Activated naive CD8-positive, alpha-beta T cell treated with anti-CD3 and anti-CD28 coated beads, Interleukin-2, amount 50 U/mL, for 16 hours (primary cell): Measurements from ENCODE around the gene EVA1C.
"Not testable (repeated sequence)": the region's sequence is repeated elsewhere in the genome, so short reads cannot be mapped to it uniquely, and the experiment has no call there.

Source experiments
- DNase-seq: peaks from one replicate; pipeline ENCODE4 v3.0.0-alpha.2; 2020; ENCODE audit warnings: low read depth, low spot score

EVA1C gene

GRCh38 chr21:32499249-32500055, 86.9 kb downstream of the EVA1C start:
- no peak for DNase-seq

- DNase-seq: not testable (repeated sequence)
Observed at GRCh38 chr21:32503641-32504040, 91.1 kb downstream of the EVA1C start.

- not testable (repeated sequence) for DNase-seq
Observed at GRCh38 chr21:32505767-32506166, 93.3 kb downstream of the EVA1C start.

- not testable (repeated sequence) for DNase-seq
Observed at GRCh38 chr21:32506411-32506965, 94.0 kb downstream of the EVA1C start.

- no peak for DNase-seq
Observed at GRCh38 chr21:32507342-32507919, 94.9 kb downstream of the EVA1C start.

DNA sequence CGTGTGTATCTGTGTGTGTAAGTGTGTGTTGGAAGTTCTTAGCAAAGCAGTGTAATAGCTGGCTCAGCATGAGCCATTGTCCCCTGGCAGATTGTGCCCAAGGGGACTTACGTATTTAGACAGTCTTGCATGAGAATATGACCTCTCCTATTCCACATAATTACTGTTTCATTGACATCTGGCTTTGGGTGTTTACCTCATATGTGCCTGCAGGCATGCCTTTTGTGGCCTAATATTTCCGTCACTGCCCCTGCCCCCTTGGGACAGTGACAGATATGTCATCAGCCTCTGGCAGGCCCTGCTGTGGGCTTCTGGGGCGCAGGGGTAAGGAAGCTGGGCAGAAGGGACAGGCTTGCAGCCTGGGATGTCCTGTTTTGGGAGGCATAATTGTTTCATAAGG, 95.5 kb downstream of the EVA1C start:
- DNase-seq: not testable (repeated sequence)

DNA sequence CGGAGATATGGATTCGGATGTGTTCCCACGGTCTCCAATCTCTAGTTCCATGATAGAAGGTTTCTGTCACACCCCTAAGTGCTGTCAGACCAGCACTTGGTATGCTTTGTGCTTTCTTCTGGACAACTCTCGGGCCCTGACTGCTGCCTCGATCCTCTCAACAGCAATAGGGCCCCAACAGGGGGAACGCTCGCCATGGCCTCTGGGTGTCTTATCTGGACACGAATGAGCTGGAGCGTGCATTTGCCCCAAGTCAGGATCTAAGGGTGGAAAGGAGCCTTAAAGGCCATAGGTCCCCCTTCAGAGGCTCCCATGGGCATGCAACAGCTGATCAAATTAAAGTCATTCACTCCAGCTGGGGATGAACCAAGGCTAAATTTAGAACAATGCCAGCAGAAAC, 96.1 kb downstream of the EVA1C start:
- DNase-seq: no peak

DNA sequence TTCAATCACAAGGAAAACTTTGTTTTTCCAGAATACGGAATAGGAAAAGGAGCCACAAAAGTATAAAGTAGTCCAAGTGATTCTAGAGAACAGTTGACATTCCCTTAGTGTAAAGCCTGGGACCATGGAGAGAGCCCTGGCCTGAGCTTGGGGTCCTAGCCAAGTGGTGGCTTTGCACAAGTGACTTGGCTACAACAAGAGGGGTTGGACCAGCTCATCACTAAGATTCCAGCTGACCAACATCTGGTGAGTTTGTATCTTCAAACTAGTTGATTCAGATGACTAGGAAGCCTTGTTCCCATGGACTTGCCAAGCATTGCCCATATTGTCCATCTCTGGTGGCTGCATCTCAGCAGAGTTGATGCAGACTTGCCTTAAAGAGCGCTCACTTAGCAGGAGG, 96.5 kb downstream of the EVA1C start:
- not testable (repeated sequence) for DNase-seq

DNA sequence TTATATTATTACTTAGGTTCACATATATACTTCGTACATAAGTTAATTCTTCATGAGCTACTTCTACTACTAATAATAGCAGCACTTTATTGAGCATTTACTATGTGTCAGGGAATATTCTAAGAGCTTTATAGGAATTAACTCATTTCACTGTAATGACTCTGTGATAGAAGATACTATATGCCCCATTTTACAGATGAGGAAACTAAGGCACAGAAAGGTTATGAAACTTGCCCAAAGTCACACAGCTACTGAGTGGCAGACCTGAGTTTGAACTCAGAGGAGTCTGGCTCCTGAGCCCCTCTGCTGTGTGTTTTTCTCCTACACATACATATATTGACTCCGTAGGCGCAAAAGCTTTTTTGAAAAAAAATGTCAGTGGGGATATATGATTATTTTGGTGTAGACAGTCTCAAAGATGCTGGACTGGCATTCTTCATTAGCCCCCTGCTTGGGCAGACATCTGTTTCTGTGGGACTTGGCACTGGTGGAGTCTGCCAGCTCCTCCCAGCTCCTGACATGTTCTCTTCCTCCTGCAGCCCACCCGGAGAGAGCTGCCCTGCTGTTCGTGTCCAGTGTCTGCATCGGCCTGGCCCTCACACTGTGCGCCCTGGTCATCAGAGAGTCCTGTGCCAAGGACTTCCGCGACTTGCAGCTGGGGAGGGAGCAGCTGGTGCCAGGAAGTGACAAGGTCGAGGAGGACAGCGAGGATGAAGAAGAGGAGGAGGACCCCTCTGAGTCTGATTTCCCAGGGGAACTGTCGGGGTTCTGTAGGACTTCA, 102.0 kb downstream of the EVA1C start:
- DNase-seq: no peak

- no peak for DNase-seq
Observed at GRCh38 chr21:32515874-32516273, 103.4 kb downstream of the EVA1C start.

GRCh38 chr21:32516756-32517649, 104.5 kb downstream of the EVA1C start:
- no peak for DNase-seq

DNA sequence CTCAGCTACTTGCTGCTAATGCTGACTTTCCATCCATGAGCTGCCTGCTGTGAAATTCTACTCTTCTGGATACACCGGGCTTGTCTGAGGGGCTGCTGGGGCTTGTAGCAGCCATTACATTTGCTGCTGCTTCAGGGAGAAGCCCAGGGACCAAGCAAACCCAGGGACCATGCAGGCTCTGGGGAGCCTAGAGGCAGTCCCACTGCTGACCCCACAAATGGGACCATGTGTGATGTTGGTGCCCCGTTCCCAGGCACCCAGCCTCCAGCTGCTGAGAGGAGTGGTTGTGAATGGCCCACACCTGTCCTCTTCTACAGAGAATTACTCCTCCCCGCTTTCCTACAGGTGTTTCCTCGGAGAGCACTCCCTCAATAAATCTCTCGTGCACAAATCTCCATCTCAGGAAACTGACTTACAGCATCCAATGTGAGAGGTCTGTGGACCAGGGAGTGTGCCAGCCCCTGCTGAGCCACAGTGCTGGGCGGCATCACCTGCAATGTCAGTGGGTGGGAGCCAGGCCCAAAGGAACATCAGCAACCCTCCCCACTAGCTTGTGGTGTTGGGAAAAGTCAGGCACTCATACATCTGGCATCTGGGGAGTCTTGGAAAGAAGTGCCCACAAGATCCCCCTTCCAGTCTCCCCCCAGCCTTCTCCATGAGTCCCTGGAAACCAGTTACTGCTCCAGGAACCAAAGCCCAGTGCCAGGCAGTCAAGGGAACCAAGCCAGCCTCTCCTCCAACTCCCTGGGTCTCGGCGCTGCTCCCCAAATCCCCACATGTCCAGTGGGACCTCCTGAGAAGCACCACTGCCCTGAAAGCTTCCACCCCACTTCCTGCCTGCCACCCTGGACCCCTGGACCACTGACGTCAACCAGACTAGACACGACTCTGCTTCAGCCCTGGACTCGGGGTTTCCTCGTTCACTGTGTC, 107.7 kb downstream of the EVA1C start:
- no peak for DNase-seq

- no peak for DNase-seq
Observed at GRCh38 chr21:32520875-32521735, 108.6 kb downstream of the EVA1C start.

DNA sequence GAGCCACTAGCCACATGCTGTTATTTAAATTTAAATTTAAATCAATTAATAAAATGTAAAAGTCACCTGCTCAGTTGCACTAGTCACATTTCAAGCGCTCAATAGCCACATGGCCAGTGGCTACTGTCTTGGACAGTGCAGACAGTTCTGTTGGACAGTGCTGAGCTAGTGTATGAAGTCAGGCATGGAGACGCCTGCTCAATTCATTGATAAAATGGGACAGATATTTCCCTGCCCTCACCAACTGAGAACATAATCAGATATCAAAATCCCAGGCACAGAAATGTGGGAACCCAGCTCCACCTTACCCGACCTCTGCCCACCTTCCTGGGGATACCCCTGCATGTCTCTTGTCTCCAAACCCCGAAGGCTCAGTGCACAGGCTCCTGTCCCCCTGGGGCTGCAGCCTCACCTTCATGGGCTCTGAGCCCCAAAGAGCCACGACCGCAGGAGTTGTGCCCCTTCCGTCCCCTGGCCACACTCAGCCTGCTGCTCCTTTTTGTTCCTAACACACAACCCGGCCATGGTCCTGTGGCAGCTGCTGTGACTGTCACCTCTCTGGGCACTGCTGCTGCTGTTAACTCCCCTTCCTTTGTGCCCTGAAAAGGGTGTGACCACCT, 109.3 kb downstream of the EVA1C start:
- DNase-seq: no peak

DNA sequence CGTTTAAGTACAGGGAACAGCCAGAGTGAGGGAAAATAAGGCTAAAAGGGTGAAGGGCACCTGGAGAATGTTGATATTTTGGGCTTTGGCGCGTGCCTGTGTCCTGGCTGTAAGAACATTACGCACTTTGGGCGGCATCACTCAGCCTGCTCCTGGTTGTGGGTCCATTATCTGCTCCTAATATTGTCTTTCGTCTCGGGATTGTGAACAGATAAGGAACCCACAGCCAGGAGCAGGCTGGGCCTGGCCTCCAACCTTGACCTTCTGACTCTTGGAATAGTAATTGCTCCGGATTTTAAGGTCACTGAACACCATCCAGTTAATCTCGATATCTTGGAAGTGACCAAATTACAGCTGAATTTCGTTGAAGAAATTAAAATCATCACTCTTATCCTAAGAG, 111.0 kb downstream of the EVA1C start:
- DNase-seq: no peak

DNA sequence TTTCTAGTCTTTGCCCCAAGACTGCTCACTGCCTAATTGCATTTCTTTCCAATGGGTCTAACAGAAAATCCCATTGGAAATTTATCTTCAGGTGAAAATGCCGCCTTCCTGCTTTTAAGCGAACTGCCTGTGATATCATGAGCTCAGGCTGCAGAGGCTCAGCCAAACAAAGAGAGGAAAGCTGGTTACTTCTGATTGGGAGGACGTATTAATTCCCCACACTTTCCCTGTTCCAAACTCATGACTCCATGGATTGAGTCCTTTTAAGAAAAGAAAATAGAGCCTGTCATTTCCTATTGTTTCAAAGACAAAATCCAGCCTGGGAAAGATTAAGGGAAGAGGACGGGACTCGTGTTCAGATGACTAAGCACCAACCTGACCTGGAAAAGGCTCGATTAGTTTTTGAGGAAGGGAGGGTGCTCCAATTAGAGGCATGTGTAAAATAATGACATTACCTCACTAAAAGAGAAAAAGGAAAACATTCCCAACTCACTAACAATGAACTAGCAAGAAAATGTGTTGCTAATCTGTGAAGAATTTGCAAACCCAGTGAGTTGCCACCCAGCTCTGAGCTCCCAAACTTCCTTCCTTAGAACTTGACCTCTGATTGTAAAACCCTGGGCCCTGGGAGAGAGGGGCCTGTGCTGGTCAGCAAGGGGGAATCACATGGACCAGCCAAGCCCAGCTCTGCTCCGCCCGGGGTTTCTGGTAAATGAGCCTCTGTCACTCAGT, 111.6 kb downstream of the EVA1C start:
- DNase-seq: no peak

- DNase-seq: no peak
Observed at GRCh38 chr21:32525282-32525681, 112.8 kb downstream of the EVA1C start.

DNA sequence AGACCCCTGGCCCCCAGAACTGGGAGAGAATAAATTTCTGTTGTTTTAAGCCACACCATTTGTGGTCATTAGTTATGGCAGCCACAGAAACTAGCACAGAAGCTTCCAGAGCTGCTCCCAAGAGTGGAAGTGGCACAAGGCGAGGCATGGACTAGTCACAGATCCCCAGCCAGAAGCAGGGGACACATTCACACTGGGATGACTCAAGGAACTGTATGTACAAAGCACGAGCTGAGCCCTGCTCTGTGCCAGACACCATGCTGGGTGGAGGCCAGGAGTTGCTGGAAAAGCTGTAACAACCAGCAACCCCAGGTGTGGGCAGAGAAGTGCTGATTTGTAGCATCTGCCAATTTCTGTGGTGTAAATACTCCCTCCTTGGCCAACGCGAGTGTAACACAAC, 117.2 kb downstream of the EVA1C start:
- no peak for DNase-seq
